B cell (primary cell): ENCODE results near the gene NET1. TPM values are rescaled to one million over a fixed set of nuclear protein-coding genes. Genes with fewer than 3 reads are reported as not detected.

Source experiments
- ATAC-seq: fragments of 200-7000 bp; cut with Tn5 transposase; one replicate; pipeline ENCODE4 v1.10.0; 2021; ENCODE audit warnings: low read depth, mild to moderate bottlenecking, moderate number of reproducible peaks, moderate library complexity
- CTCF ChIA-PET: fragments of 350-600 bp; sonication (Branson Sonifier 250); formaldehyde crosslinking; loops from one replicate; lab custom pipeline; 2021; ENCODE audit warnings: antibody characterized with exemption, inconsistent platforms; lab: Charles Lee
- POLR2A ChIA-PET: fragments of 350-600 bp; sonication (Branson Sonifier 250); formaldehyde crosslinking; loops from one replicate; lab custom pipeline; 2021; ENCODE audit warnings: antibody characterized with exemption; lab: Charles Lee
- DNase-seq: peaks from one replicate; pipeline ENCODE4 v3.0.0; 2013
- H2AFZ ChIP-seq: 2 replicates; pipeline ENCODE4 v1.6.1; 2012; ENCODE audit warnings: mild to moderate bottlenecking, low read depth, low read length; ENCODE audit not compliant: insufficient read depth, poor library complexity, severe bottlenecking
- H3K27ac ChIP-seq, 2 donors: 1 replicate in 1 of 2; 2 replicates in 1 of 2; pipeline ENCODE4 v1.5.1; 2012 to 2013; ENCODE audit warnings: low read length in 2 of 2, mild to moderate bottlenecking in 2 of 2, moderate library complexity in 1 of 2
- H3K27me3 ChIP-seq, 4 experiments: fragments of 200-600 bp in 1 of 4; sonication (generic) in 1 of 4; replicated peaks in 1 of 4; 1 replicate in 2 of 4; 2 replicates in 2 of 4; pipeline versions ENCODE4 v1.6.1 to v1.7.0; 2013 to 2016; ENCODE audit warnings: low read length in 3 of 4, mild to moderate bottlenecking in 2 of 4, mixed read lengths in 1 of 4, moderate library complexity in 1 of 4; ENCODE audit not compliant: insufficient read depth in 4 of 4, control insufficient read depth in 3 of 4; ENCODE audit errors: control extremely low read depth in 1 of 4
- H3K36me3 ChIP-seq, 2 experiments: replicated peaks in 1 of 2; 1 replicate in 1 of 2; 2 replicates in 1 of 2; pipeline versions ENCODE4 v1.6.1 to v1.7.1; 2013; ENCODE audit warnings: low read length in 1 of 2; ENCODE audit not compliant: insufficient read depth in 2 of 2, control insufficient read depth in 1 of 2; ENCODE audit errors: control extremely low read depth in 1 of 2, extremely low read depth in 1 of 2
- H3K4me1 ChIP-seq, 2 donors: fragments of 200-600 bp in 1 of 2; sonication (generic) in 1 of 2; 1 replicate in 1 of 2; 2 replicates in 1 of 2; pipeline versions ENCODE4 v1.5.1 to v1.6.1; 2013 to 2017; ENCODE audit warnings: low read length in 2 of 2; ENCODE audit not compliant: control insufficient read depth in 2 of 2, insufficient read depth in 2 of 2
- H3K4me2 ChIP-seq: replicated peaks from 2 replicates; pipeline ENCODE3; 2012; ENCODE audit warnings: mild to moderate bottlenecking, low read depth, low read length; ENCODE audit not compliant: poor library complexity, severe bottlenecking
- H3K4me3 ChIP-seq, 5 experiments: fragments of 200-600 bp in 1 of 5; sonication (generic) in 1 of 5; 1 replicate in 3 of 5; 2 replicates in 2 of 5; pipeline versions ENCODE4 v1.5.1 to v1.7.0; 2011 to 2016; ENCODE audit warnings: low read length in 4 of 5, mild to moderate bottlenecking in 4 of 5, low read depth in 2 of 5, control low read depth in 1 of 5, moderate library complexity in 1 of 5; ENCODE audit not compliant: insufficient read depth in 1 of 5; ENCODE audit errors: control extremely low read depth in 1 of 5, extremely low read depth in 1 of 5
- H3K79me2 ChIP-seq: fragments of 200-600 bp; sonication (generic); one replicate; pipeline ENCODE4 v1.6.0; 2016; ENCODE audit warnings: low read length; ENCODE audit not compliant: control insufficient read depth, insufficient read depth
- H3K9ac ChIP-seq: fragments of 200-600 bp; sonication (generic); 2 replicates; pipeline ENCODE4 v1.6.1; 2017; ENCODE audit warnings: mild to moderate bottlenecking, low read length, moderate library complexity
- H3K9me3 ChIP-seq, 3 donors: one replicate each; pipeline versions ENCODE4 v1.6.1 to v1.7.1; 2013; ENCODE audit warnings: low read length in 2 of 3; ENCODE audit not compliant: control insufficient read depth in 2 of 3, insufficient read depth in 1 of 3; ENCODE audit errors: control extremely low read depth in 1 of 3
- H4K20me1 ChIP-seq: 2 replicates; pipeline ENCODE4 v1.6.0; 2012; ENCODE audit warnings: mild to moderate bottlenecking, low read length; ENCODE audit not compliant: insufficient read depth, control insufficient read depth, poor library complexity, severe bottlenecking
- H3K27ac Mint-ChIP-seq: one replicate; pipeline ENCODE4 v1.8.0; 2021; ENCODE audit warnings: mixed read lengths
- H3K27me3 Mint-ChIP-seq: one replicate; pipeline ENCODE4 v1.8.0; 2021; ENCODE audit warnings: mixed read lengths
- H3K4me1 Mint-ChIP-seq: one replicate; pipeline ENCODE4 v1.8.0; 2021; ENCODE audit warnings: mixed read lengths
- H3K4me3 Mint-ChIP-seq: one replicate; pipeline ENCODE4 v1.8.0; 2021; ENCODE audit warnings: mixed read lengths
- H3K9me3 Mint-ChIP-seq: one replicate; pipeline ENCODE4 v1.8.0; 2022; ENCODE audit warnings: mixed read lengths; ENCODE audit not compliant: insufficient read depth
- EZH2 ChIP-seq: IDR thresholded peaks from 2 replicates; pipeline ENCODE4 v1.6.1; 2012; ENCODE audit warnings: borderline replicate concordance, low read depth, mild to moderate bottlenecking, moderate library complexity, low read length; ENCODE audit not compliant: insufficient read depth, poor library complexity, severe bottlenecking
- WGBS: methylation state at CpG from one replicate; pipeline ENCODE4 v1.1.5; 2013; ENCODE audit warnings: missing lambda C conversion rate; ENCODE audit not compliant: insufficient coverage; 5-methylcytosine and 5-hydroxymethylcytosine counted together
- intact Hi-C: fragments of 100-400 bp; cut with micrococcal nuclease; formaldehyde crosslinking; loops from one replicate; pipeline ENCODE4 v1.10.0; 2022
- polyA plus RNA-seq: library from polyadenylated mRNA; depleted of rRNA; stranded (reverse); fragments of >200 nt; gene quantifications from 2 replicates; pipeline ENCODE4 v1.2.3, GENCODE V29; 2012
- total RNA-seq, 2 donors: library from RNA; stranded (reverse); fragments of 120-200 nt in 1 of 2; gene quantifications; 1 replicate in 1 of 2; 2 replicates in 1 of 2; pipeline versions ENCODE4 v1.2.3 to v1.2.4, GENCODE V29; 2013 to 2022
- TF ChIP-seq, protein P1 (sequence below): fragments of 200-600 bp; IDR thresholded peaks from one replicate; pipeline ENCODE4 v1.8.0; 2022; ENCODE audit warnings: antibody characterized with exemption, mild to moderate bottlenecking

Gene NET1
- total and polyA plus RNA-seq, 2 donors (not counting 1 experiment from before 2014, with no cell fraction given) = 3.5 to 6.4 TPM

DNA sequence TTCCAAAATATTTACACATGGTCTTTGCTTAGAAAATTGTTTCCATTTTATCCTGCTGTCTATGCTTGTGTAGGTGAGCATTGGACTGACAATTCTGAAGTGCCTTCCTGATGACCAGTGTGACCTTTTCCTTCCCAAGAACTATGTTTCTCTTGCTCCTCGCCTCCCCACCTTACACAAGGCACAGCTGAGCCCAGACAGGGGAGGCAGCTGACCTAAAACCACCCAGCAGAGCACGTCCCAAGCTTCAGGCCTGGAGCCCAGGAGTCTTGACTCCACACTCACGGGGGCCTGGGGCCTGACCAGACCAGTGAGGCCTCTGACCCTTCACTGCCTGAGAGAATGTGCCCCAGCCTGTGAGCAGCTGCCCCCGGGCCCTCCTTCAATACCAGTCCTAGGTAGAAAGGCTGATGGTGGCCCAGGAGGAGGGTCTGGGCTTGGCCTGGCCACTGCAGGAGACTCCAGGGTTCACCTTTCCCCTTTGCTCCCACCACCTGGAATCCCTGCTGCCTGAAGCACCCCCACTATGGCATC lies 80.0 kb downstream of the NET1 start:
- Histone ChIP-seq H2AFZ (no peak overlapping the region), H3K9me3 (peaks cover 0 to 13% (median 2%) of the 10 kb centered on the region in 3 donors), H3K79me2 (no peaks in the 10 kb centered on the region), H3K4me1 (peaks cover 0 to 9% of the 10 kb centered on the region in 2 donors), H3K4me2 (no peak overlapping the region), H4K20me1 (no peaks in the 10 kb centered on the region), H3K27ac (no peak overlapping the region), H3K27me3 (peaks cover 0 to 5% (median 0%) of the 10 kb centered on the region in 4 experiments), H3K4me3 (no peak overlapping the region), H3K36me3 (no peaks in the 10 kb centered on the region), H3K9ac (no peak overlapping the region)
- ATAC-seq (no peak), DNase-seq (no peak)
- ChIA-PET CTCF (no interaction called here), POLR2A (no interaction called here)
- intact Hi-C loops = no loop called here
- H3K27ac Mint-ChIP-seq = no peak overlapping the region
- peaks cover 3% of the 10 kb centered on the region for H3K9me3 Mint-ChIP-seq
- H3K4me3 Mint-ChIP-seq = no peak overlapping the region
- 88% methylated on average over 4 of the region's 4 CpGs for WGBS
- no peak for TF ChIP-seq EZH2
- TF ChIP-seq, protein P1, sequence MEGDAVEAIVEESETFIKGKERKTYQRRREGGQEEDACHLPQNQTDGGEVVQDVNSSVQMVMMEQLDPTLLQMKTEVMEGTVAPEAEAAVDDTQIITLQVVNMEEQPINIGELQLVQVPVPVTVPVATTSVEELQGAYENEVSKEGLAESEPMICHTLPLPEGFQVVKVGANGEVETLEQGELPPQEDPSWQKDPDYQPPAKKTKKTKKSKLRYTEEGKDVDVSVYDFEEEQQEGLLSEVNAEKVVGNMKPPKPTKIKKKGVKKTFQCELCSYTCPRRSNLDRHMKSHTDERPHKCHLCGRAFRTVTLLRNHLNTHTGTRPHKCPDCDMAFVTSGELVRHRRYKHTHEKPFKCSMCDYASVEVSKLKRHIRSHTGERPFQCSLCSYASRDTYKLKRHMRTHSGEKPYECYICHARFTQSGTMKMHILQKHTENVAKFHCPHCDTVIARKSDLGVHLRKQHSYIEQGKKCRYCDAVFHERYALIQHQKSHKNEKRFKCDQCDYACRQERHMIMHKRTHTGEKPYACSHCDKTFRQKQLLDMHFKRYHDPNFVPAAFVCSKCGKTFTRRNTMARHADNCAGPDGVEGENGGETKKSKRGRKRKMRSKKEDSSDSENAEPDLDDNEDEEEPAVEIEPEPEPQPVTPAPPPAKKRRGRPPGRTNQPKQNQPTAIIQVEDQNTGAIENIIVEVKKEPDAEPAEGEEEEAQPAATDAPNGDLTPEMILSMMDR = no peak
- H3K4me1 Mint-ChIP-seq = peaks cover 9% of the 10 kb centered on the region
- no peaks in the 10 kb centered on the region for H3K27me3 Mint-ChIP-seq

DNA sequence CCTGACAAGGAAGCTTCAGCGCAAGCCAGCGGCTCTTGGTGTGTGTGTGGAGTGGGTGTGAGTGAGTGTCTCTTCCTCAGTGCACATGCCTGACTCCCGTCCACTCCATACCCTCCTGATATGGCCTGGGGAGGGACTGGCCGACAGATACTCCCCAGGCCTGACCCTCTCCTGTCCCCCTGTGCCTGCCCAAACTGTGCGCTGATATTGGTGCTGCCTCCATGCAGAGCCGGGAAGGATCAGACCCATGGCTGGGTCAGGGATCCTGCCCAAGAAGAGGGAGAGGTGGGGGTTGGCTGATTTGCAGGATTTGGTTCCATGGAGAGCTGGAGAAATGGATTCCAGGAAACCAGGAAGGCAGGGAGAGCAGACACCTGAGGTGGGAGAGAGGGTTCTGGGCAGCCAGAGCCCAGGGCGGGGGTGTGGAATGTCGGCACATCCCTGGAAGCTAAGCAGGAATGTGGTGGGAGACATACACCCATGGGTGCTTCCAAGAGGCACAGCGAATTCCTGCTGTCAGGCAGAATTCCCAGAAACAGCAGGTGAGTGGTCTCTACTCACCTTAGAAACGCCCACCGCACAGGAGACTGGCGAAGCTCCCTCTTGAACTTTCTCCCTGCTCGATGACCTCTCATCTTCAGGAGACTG lies 80.7 kb downstream of the NET1 start:
- H3K27ac ChIP-seq = no peak overlapping the region
- no peak overlapping the region for H3K4me3 Mint-ChIP-seq
- H3K79me2 ChIP-seq = no peaks in the 10 kb centered on the region
- peaks cover 0 to 5% (median 0%) of the 10 kb centered on the region in 4 experiments for H3K27me3 ChIP-seq
- peaks cover 9% of the 10 kb centered on the region for H3K4me1 Mint-ChIP-seq
- WGBS = 96% methylated on average over 9 of the region's 13 CpGs
- no peak overlapping the region for H3K27ac Mint-ChIP-seq
- intact Hi-C loops = no loop called here
- no peak overlapping the region for H3K9ac ChIP-seq
- POLR2A ChIA-PET = no interaction called here
- CTCF ChIA-PET = no interaction called here
- no peak overlapping the region for H2AFZ ChIP-seq
- H3K4me2 ChIP-seq = no peak overlapping the region
- no peak for TF ChIP-seq EZH2
- TF ChIP-seq, protein P1 = no peak
- H3K36me3 ChIP-seq = no peaks in the 10 kb centered on the region
- ATAC-seq (no peak), DNase-seq (no peak)
- peaks cover 3% of the 10 kb centered on the region for H3K9me3 Mint-ChIP-seq
- peaks cover 0 to 13% (median 2%) of the 10 kb centered on the region in 3 donors for H3K9me3 ChIP-seq
- H3K4me1 ChIP-seq = peaks cover 0 to 9% of the 10 kb centered on the region in 2 donors
- no peaks in the 10 kb centered on the region for H4K20me1 ChIP-seq
- no peaks in the 10 kb centered on the region for H3K27me3 Mint-ChIP-seq
- no peak overlapping the region for H3K4me3 ChIP-seq
